Osteoblast (primary cell): ENCODE measurements around the gene SPTBN5. TPM values are rescaled to one million over a fixed set of nuclear protein-coding genes. Genes with fewer than 3 reads are reported as not detected.
"Not testable (repeated sequence)": the region's sequence is repeated elsewhere in the genome, so short reads cannot be mapped to it uniquely, and the experiment has no call there.

Source experiments
- DNase-seq: peaks from one replicate; pipeline ENCODE4 v3.0.0; 2011; ENCODE audit warnings: low spot score, mixed read lengths; ENCODE audit not compliant: insufficient read length; ENCODE audit errors: missing footprints
- H2AFZ ChIP-seq: 2 replicates; pipeline ENCODE4 v1.6.0; 2011; ENCODE audit warnings: mild to moderate bottlenecking, low read length
- H3K27ac ChIP-seq: 2 replicates; pipeline ENCODE4 v1.5.1; 2011; ENCODE audit warnings: mild to moderate bottlenecking, low read depth, low read length, moderate library complexity
- H3K27me3 ChIP-seq: 2 replicates; pipeline ENCODE4 v1.6.0; 2012; ENCODE audit warnings: mild to moderate bottlenecking, control low read depth, inconsistent platforms, low read length, moderate library complexity; ENCODE audit not compliant: insufficient read depth
- H3K36me3 ChIP-seq: 2 replicates; pipeline ENCODE4 v1.5.1; 2011; ENCODE audit warnings: mild to moderate bottlenecking, low read length, control low read depth, moderate library complexity; ENCODE audit not compliant: insufficient read depth
- H3K4me1 ChIP-seq: 2 replicates; pipeline ENCODE4 v1.5.1; 2011; ENCODE audit warnings: mild to moderate bottlenecking, low read length, control low read depth, moderate library complexity; ENCODE audit not compliant: insufficient read depth
- H3K4me2 ChIP-seq: 2 replicates; pipeline ENCODE4 v1.6.0; 2011; ENCODE audit warnings: mild to moderate bottlenecking, low read length; ENCODE audit not compliant: insufficient read depth
- H3K4me3 ChIP-seq: fragments of 200-600 bp; sonication (generic); 3 replicates; pipeline ENCODE4 v1.5.1; 2012; ENCODE audit warnings: mild to moderate bottlenecking, low read length, inconsistent platforms; ENCODE audit not compliant: insufficient read depth
- H3K79me2 ChIP-seq: 2 replicates; pipeline ENCODE4 v1.6.0; 2012; ENCODE audit warnings: mild to moderate bottlenecking, low read length, control low read depth, inconsistent platforms; ENCODE audit not compliant: insufficient read depth
- H3K9me3 ChIP-seq: 2 replicates; pipeline ENCODE4 v1.5.1; 2011; ENCODE audit warnings: low read depth, low read length, control low read depth
- H4K20me1 ChIP-seq: 2 replicates; pipeline ENCODE4 v1.6.0; 2012; ENCODE audit warnings: mild to moderate bottlenecking, low read length, control low read depth; ENCODE audit not compliant: insufficient read depth
- total RNA-seq: library from RNA; depleted of rRNA; stranded (reverse); fragments of >200 nt; gene quantifications from 2 replicates; pipeline ENCODE4 v1.2.3, GENCODE V29; 2012
- TF ChIP-seq, protein P1 (sequence below): IDR thresholded peaks from 2 replicates; pipeline ENCODE4 v1.5.1; 2011; ENCODE audit warnings: mild to moderate bottlenecking, low read depth, low read length, moderate library complexity; ENCODE audit errors: extremely low read depth

Gene SPTBN5
- total RNA-seq, 1 donor = 0.36 TPM

DNA sequence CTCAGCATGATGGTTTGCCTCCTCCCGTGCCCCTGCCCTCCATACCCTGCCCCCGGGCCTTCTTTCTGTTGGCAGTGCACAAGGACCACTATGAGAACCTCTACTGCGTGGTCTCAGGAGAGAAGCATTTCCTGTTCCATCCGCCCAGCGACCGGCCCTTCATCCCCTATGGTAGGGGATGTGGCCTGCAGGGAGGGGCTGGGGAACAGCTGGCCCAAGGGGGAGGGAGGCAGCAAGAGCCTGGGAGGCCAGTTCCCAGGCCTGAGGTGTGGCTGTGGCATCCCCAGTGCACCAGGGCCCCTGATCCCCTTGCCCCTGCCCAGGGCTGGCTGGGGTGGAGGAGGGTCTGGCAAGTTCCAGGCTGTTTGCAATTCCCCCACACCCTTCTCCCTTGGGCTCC lies 57.8 kb downstream of the SPTBN5 start:
- no peak overlapping the region for H3K27ac ChIP-seq
- no peaks in the 10 kb centered on the region for H3K27me3 ChIP-seq
- no peaks in the 10 kb centered on the region for H3K36me3 ChIP-seq
- no peaks in the 10 kb centered on the region for H3K4me1 ChIP-seq
- no peak overlapping the region for H2AFZ ChIP-seq
- no peaks in the 10 kb centered on the region for H3K9me3 ChIP-seq
- H3K4me3 ChIP-seq = no peak overlapping the region
- H4K20me1 ChIP-seq = no peaks in the 10 kb centered on the region
- TF ChIP-seq, protein P1, sequence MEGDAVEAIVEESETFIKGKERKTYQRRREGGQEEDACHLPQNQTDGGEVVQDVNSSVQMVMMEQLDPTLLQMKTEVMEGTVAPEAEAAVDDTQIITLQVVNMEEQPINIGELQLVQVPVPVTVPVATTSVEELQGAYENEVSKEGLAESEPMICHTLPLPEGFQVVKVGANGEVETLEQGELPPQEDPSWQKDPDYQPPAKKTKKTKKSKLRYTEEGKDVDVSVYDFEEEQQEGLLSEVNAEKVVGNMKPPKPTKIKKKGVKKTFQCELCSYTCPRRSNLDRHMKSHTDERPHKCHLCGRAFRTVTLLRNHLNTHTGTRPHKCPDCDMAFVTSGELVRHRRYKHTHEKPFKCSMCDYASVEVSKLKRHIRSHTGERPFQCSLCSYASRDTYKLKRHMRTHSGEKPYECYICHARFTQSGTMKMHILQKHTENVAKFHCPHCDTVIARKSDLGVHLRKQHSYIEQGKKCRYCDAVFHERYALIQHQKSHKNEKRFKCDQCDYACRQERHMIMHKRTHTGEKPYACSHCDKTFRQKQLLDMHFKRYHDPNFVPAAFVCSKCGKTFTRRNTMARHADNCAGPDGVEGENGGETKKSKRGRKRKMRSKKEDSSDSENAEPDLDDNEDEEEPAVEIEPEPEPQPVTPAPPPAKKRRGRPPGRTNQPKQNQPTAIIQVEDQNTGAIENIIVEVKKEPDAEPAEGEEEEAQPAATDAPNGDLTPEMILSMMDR = no peak
- DNase-seq = no peak
- H3K4me2 ChIP-seq = no peak overlapping the region
- no peaks in the 10 kb centered on the region for H3K79me2 ChIP-seq

GRCh38 chr15:41834096-41834495 lies 59.8 kb downstream of the SPTBN5 start:
- H3K27ac ChIP-seq = no peak overlapping the region
- no peaks in the 10 kb centered on the region for H3K79me2 ChIP-seq
- H3K27me3 ChIP-seq = no peaks in the 10 kb centered on the region
- TF ChIP-seq, protein P1 = no peak
- H3K36me3 ChIP-seq = no peaks in the 10 kb centered on the region
- no peak for DNase-seq
- no peaks in the 10 kb centered on the region for H3K9me3 ChIP-seq
- H2AFZ ChIP-seq = no peak overlapping the region
- H3K4me1 ChIP-seq = peaks cover 1% of the 10 kb centered on the region
- H4K20me1 ChIP-seq = no peaks in the 10 kb centered on the region
- H3K4me3 ChIP-seq = no peak overlapping the region
- H3K4me2 ChIP-seq = no peak overlapping the region

- no peak overlapping the region for H2AFZ ChIP-seq
- no peaks in the 10 kb centered on the region for H4K20me1 ChIP-seq
- H3K4me2 ChIP-seq = no peak overlapping the region
- H3K27me3 ChIP-seq = no peaks in the 10 kb centered on the region
- H3K4me1 ChIP-seq = peaks cover 10% of the 10 kb centered on the region
- no peaks in the 10 kb centered on the region for H3K36me3 ChIP-seq
- no peaks in the 10 kb centered on the region for H3K79me2 ChIP-seq
- DNase-seq = peak; percentile 94
- TF ChIP-seq, protein P1 = no peak
- no peaks in the 10 kb centered on the region for H3K9me3 ChIP-seq
- H3K4me3 ChIP-seq = no peak overlapping the region
- no peak overlapping the region for H3K27ac ChIP-seq
Observed at GRCh38 chr15:41832875-41833274, 61.0 kb downstream of the SPTBN5 start.

DNA sequence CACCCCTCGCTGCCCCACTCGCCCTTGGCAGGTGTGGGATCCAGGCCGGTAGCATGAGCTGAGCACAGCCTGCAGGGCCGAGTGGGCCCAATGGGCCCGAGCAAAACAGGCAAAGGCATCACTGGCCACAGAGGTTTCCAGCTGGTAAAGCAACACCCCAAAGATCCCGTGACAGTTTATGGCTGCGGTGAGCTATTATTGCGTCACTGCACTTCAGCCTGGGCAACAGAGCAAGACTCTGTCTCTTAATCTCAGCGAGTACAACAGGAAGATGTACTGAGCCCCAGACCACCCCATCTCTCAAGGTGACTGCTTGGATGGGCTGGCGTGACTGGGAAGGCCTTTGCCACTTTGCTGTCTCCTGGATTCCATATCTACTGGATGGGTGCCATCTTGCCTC lies 61.6 kb downstream of the SPTBN5 start:
- no peak overlapping the region for H3K4me2 ChIP-seq
- no peaks in the 10 kb centered on the region for H4K20me1 ChIP-seq
- H3K4me3 ChIP-seq = no peak overlapping the region
- H3K36me3 ChIP-seq = no peaks in the 10 kb centered on the region
- H3K79me2 ChIP-seq = no peaks in the 10 kb centered on the region
- H3K9me3 ChIP-seq = no peaks in the 10 kb centered on the region
- no peaks in the 10 kb centered on the region for H3K27me3 ChIP-seq
- H3K4me1 ChIP-seq = peaks cover 15% of the 10 kb centered on the region
- TF ChIP-seq, protein P1 = no peak
- H2AFZ ChIP-seq = no peak overlapping the region
- DNase-seq = no peak
- no peak overlapping the region for H3K27ac ChIP-seq

DNA sequence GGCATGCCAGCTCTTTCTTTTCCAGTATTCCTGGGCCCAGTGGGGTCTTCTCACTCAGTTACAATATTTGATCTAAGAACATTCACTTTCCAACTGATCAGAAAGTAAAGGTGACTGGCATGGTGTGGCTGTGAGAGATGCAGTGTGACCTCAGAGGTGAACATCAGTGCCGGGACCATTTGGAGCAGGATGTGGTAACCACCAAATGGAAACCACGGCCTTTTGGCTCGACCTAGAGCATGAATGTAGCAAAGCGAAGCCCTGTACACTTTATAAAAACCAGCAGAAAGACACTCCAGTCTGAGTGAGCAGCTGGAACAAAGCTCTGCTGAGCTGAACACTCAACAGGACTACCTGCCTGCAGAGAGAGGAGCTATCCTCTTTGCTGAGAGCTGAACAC lies 62.6 kb downstream of the SPTBN5 start:
- DNase-seq, H3K27ac ChIP-seq, H4K20me1 ChIP-seq, H2AFZ ChIP-seq, H3K9me3 ChIP-seq, H3K4me2 ChIP-seq, H3K36me3 ChIP-seq, H3K79me2 ChIP-seq, H3K4me3 ChIP-seq, H3K27me3 ChIP-seq: not testable (repeated sequence)
- H3K4me1 ChIP-seq = peaks cover 15% of the 10 kb centered on the region
